Right lobe of liver (tissue), 4 donors: ENCODE data around the gene BTG2.

Source experiments
- POLR2A ChIP-seq: fragments of 450-650 bp; IDR thresholded peaks from one replicate; pipeline ENCODE4 v1.6.1; 2017; ENCODE audit warnings: antibody characterized with exemption, mild to moderate bottlenecking
- TF ChIP-seq, protein P1 (sequence below), 4 donors: fragments of 200-600 bp in 3 of 4; fragments of 450-650 bp in 1 of 4; IDR thresholded peaks; one replicate each; pipeline versions ENCODE4 v1.5.1 to v1.8.0; 2016 to 2022; ENCODE audit warnings: antibody characterized with exemption in 4 of 4, mild to moderate bottlenecking in 2 of 4
- donor health status: DM: no; HTN: no; CAD: no.
- donor health status: DM: no; HTN: no; CAD: no.
- donor health status: DM: no; HTN: yes; CAD: no.

DNA sequence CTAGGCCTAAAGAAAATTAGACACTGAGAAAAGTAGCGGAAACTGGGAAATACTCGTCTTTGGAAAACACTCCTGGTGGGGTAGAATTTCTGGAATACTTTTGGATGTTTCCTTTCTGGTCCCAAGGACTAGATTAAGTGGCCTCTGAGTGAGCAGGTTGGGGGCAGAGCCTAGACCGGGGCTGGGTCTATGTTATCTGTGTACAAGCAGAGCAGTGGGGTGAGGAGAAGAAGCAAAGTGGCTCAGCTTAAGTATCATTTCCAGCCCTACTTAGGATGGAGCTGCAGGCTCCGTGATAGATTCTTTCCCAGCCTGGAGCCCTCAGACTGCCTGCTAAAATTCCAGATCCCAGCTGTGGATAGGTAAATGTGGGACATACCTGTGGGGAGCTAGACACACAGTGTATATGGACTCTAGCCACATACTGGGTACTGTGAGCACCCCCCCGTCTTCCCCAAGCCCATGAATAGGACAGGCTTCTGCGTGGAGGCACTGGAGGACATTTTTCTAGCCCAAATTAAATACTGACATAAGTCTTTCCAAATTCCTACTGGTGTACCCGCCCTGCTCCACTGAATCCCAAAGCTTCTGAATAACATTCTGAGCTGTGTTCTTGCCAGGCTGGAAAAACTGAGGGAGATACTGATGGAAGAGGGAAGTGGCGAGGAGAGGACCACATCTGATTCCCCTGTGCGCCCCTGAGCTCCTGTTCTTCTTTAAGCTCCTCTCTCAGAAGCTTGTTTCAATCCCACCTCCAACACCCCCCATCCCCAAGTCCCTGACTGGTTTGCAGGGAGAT lies 38.8 kb downstream of the BTG2 start:
- TF ChIP-seq, protein P1, sequence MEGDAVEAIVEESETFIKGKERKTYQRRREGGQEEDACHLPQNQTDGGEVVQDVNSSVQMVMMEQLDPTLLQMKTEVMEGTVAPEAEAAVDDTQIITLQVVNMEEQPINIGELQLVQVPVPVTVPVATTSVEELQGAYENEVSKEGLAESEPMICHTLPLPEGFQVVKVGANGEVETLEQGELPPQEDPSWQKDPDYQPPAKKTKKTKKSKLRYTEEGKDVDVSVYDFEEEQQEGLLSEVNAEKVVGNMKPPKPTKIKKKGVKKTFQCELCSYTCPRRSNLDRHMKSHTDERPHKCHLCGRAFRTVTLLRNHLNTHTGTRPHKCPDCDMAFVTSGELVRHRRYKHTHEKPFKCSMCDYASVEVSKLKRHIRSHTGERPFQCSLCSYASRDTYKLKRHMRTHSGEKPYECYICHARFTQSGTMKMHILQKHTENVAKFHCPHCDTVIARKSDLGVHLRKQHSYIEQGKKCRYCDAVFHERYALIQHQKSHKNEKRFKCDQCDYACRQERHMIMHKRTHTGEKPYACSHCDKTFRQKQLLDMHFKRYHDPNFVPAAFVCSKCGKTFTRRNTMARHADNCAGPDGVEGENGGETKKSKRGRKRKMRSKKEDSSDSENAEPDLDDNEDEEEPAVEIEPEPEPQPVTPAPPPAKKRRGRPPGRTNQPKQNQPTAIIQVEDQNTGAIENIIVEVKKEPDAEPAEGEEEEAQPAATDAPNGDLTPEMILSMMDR (IDR thresholded peaks at IDR 0.05) = no peak
- no peak for TF ChIP-seq POLR2A
